Activated CD4-positive, alpha-beta T cell treated with anti-CD3 and anti-CD28 coated beads, Interleukin-2, amount 50 U/mL, for 1 hour (primary cell): ENCODE data around the gene PLA2R1.

Experiments used
- DNase-seq: peaks from one replicate; pipeline ENCODE4 v3.0.0-alpha.2; 2020

The PLA2R1 gene

GRCh38 chr2:159925975-159926374 lies 136.4 kb downstream of the PLA2R1 start:
- DNase-seq = no peak

DNA sequence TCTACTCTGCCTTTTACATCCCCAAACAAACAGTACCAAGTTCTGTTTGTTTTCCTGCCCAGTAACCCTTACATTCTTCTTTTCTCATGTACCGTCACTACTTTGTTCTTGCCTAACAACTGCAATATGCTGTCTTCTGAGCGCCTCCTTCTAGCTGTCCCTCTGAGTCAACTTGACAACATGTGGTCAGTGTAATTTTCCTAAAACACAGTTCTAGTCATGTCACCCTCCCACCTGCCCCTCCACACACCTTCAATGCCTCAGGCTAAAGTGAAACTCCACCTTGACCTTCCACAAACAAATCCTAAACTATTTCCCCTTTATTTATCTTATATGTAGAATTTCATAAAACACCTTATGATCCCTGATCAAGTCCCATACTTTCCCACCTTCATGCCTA lies 139.9 kb downstream of the PLA2R1 start:
- no peak for DNase-seq

- peak; percentile 73 for DNase-seq
These were observed 140.5 kb downstream of the PLA2R1 start for GRCh38 chr2:159921752-159922404.

GRCh38 chr2:159916511-159916910 lies 145.9 kb downstream of the PLA2R1 start:
- no peak for DNase-seq

DNA sequence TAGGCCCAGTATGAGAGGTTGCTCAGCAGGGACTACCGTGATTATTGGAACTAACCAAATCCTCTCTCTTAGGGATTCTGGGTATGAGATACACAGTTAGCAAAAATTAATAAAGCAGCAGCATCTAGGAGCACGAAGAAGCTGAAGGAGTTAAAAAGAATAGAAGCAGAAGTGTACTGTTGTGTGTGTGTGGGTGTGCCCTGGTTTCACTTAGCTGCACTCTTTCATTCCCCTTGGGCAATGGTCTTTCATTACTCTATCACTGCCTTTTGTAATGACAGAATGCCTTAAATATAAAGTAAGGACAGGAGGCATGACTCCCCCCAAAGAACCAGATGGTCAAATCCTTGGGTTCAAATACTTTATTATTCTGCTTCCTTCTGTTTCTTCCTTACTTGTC lies 148.5 kb downstream of the PLA2R1 start:
- DNase-seq = no peak

GRCh38 chr2:159912580-159912979 lies 149.8 kb downstream of the PLA2R1 start:
- DNase-seq = no peak

DNA sequence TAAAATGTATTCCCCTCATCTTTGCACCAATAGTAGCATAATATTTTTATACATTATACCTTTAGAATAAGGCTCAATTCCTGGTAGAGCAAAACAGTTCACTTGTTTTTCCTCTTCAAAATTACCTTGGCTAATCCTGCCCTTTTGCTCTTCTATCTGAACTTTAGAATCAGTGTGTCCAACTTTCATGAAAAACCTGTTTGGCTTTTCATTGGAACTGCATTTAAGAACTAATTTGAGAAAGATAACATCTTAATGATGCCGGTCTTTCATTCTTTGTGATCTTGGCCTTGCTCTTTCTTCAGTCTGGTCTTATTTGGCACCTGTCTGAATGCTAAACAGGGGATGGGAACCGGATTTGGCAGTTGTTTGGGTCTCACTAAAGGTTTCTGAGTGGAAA lies 151.5 kb downstream of the PLA2R1 start:
- DNase-seq = no peak

GRCh38 chr2:159908623-159909022 lies 153.8 kb downstream of the PLA2R1 start:
- DNase-seq = no peak

- DNase-seq = no peak
These were observed 154.5 kb downstream of the PLA2R1 start for GRCh38 chr2:159907909-159908308.

DNA sequence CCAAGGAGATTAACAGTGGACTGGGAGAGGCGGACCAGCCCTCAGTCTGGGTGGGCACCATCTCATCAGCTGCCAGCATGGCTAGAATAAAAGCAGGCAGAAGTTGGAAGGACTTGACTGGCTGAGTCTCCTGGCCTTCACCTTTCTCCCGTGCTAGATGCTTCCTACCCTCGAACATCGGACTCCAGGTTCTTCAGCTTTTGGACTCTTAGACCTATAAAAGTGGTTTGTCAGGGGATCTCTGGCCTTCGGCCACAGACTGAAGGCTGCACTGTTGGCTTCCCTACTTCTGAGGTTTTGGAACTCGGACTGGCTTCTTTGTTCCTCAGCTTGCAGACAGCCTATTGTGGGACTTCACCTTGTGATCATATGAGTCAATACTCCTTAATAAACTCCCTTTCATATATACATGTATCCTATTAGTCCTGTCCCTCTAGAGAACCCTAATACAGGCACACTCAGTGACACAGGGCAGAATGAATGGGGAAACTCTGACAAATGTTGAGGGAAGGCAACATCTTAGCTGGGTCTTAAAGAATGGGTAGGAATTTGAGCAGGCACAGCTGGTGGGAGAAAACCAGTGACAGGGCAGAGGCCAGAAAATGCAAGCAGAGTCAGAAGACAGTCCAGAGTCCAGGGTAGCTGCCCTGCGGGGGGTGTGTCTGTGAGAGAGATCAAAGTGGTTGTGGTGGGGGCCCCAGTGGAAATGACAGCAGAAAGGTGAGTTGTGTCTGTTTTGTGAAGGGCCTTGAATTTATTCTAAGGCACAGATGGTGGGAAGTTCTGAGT lies 156.3 kb downstream of the PLA2R1 start:
- no peak for DNase-seq

DNA sequence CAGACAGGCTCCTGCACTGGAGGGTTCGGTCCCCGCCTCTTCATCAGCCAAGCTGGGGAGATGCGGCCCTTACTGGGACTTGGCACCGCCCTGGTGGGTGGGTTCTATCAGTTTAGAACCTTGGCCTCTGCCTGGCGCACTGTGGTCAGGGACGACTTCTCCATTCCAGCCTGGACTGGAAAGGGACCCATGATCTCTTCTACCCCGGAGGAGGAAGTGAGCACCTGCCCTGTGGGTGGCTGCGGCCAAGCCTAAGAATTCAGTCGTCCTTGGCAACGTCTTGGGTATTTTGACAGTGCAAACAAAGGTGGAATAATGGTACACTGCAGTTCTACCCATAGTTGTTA lies 157.5 kb downstream of the PLA2R1 start:
- no peak for DNase-seq

DNA sequence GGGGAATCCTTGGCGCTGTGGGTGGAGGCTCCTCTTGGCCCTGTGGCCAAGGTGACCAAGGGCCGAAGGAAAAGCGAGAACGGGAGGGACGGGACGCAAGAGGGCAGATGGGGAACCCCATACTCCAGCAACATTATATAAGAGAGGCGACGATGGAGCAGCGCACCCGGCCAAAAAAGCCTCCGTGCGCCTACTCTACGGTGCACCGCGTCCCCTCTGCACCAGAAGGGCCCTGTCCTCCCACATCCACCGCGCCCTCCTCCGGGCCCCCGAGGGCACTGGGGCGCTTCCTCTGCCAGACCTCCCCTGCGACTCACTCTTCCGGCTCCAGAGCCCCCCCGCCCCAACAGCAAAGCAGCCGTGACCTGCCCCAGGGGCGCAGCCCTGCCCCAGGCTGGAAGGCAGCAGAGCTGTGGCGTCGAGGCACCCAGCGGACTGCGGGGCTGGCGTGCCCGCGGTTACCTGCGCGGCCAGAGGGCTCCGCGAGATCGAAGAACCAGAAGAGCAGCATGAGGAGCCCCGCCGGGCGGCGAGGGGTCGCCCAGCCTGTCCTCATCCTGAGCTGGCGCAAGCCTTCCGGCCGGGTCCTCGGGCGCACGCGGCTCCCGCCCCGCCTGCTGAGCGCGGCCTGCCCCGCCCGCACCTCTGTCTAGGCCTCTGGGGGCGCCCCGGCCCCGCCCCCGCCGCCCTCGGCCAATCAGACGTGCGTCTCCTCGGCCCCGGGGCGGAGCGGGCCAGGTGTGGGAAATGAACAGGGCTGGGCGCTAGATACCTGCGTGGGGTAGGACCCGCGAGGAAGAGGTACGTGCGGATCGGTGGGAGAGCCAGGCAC lies 158.1 kb downstream of the PLA2R1 start, which contains the start of gene LY75:
Gene LY75, minus strand, starts transcription at position 630 of the 832 bp plus-strand sequence.
- peak; percentile 81 for DNase-seq

DNA sequence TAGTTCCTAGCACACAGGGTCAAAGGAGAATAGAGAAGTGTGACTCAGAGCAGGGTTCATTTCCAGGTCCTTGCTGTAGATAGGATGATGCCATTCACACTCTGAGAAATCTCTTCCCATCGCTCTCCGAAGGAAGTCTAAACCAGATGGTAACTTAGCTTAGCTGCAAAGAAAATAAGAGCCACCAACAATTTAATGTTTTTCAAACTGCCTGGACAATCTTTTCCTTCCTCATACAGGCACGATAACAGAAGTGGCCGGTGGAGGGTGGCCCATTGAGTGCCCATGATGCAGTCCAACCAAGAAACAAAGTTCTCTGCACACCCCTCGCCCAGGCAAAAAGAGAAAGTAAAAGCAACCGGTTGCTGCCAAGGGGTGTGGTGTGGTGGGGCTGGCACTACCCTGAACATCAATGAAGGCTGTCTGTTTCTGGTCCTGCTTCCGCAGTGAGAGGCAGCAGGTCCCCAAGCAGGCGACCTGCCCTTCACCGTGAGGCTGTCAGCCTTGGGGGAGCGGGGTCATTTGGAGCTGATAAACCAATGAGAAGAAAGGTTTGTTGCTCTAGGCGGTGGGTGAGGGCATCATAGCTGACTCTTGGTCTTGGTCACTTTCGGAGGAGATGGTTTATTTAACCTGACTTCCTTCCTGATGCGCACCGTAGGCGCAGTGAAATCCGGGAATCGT lies 158.8 kb downstream of the PLA2R1 start:
- peak; percentile 58 for DNase-seq

- DNase-seq = no peak
These were observed 159.7 kb downstream of the PLA2R1 start for GRCh38 chr2:159902722-159903121.

GRCh38 chr2:159900343-159900742 lies 162.1 kb downstream of the PLA2R1 start:
- no peak for DNase-seq

GRCh38 chr2:159898441-159898840 lies 164.0 kb downstream of the PLA2R1 start:
- DNase-seq = no peak

- no peak for DNase-seq
These were observed 164.7 kb downstream of the PLA2R1 start for GRCh38 chr2:159897720-159898119.

DNA sequence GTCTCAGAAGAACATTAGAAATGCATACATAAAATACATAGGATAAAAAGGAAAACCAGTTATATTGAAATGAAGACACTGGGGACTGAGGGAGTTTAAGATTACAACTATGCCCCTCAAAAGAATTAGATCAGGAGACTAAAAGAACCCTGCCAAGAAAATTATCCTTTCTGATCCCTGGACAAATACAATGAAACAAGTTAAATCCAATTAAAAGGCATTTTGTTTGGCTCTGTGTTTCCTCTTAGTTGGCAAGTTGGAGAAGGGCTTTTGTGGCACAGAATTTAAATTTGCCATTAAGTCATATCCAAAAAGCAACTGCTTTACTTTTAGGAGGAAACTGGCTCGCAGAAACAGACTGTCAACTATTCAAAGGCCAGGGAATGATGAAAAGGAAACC lies 165.3 kb downstream of the PLA2R1 start:
- no peak for DNase-seq

GRCh38 chr2:159895258-159896065 lies 167.0 kb downstream of the PLA2R1 start:
- DNase-seq = no peak

- no peak for DNase-seq
These were observed 168.1 kb downstream of the PLA2R1 start for GRCh38 chr2:159894145-159894838.

DNA sequence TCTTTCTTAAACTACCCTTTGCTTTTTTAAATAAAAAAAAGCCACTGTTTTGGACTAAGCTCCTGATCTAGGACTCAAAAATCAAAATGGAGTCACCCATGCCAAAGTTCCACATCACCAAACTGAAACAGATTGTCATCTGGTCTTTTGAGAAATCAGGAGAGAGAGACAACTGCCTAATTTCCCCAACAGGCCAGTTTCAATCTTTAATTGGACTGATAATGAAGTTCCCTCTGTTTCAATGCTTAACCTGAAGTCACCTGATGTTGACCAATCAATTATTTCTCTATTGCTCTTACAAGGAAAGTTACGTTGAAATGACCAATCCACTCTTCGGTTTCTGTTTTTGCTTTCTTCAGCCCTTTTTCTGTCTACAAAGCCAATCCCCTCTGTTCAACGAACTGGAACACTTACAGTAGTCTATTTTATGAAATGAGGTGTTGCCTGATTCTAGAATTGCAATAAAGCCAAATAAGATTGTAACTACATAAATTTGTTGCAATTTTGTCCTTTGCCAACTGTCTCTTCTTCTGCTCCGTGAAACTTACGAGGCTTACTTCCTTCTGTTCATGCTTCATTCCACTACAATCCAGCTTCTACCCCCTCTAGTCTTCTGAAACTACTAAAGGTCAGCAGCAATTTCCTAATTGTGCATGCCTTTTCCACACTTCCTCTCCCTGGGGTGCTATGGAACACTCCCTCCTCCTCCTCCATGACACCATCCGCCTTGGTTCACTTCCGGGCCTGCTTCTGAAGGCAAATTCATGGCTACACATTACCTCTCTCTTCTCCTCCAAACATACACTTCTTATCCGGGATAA lies 169.2 kb downstream of the PLA2R1 start:
- DNase-seq = no peak
